Measurements from ENCODE around the gene UBE3D.
"Not testable (repeated sequence)": the region's sequence is repeated elsewhere in the genome, so short reads cannot be mapped to it uniquely, and the experiment has no call there.

Gene UBE3D

GRCh38 chr6:82867946-82868345 lies 197.7 kb downstream of the UBE3D start:
- no peak for DNase-seq

GRCh38 chr6:82866446-82866845 lies 199.2 kb downstream of the UBE3D start:
- no peak for DNase-seq

GRCh38 chr6:82865461-82865860 lies 200.2 kb downstream of the UBE3D start:
- no peak for DNase-seq

- no peak for DNase-seq
These were observed 201.9 kb downstream of the UBE3D start for GRCh38 chr6:82863781-82864180.

GRCh38 chr6:82862543-82862942 lies 203.1 kb downstream of the UBE3D start:
- no peak for DNase-seq

- no peak for DNase-seq
These were observed 204.5 kb downstream of the UBE3D start for GRCh38 chr6:82861121-82861520.

- not testable (repeated sequence) for DNase-seq
These were observed 209.6 kb downstream of the UBE3D start for GRCh38 chr6:82856077-82856476.

- not testable (repeated sequence) for DNase-seq
These were observed 212.7 kb downstream of the UBE3D start for GRCh38 chr6:82852904-82853303.

- DNase-seq = no peak
These were observed 222.3 kb downstream of the UBE3D start for GRCh38 chr6:82843291-82843885.

- DNase-seq = no peak
These were observed 222.9 kb downstream of the UBE3D start for GRCh38 chr6:82842721-82843120.

Data from GF-D8 (cell line).